Measurements from ENCODE around the gene MAN1A2. TPM values are rescaled to one million over a fixed set of nuclear protein-coding genes. Genes with fewer than 3 reads are reported as not detected.

MAN1A2 gene
- total and polyA plus RNA-seq, 7 donors: 1.8 to 52.8 (median 36.8) TPM

GRCh38 chr1:117413412-117413811, 46.2 kb downstream of the MAN1A2 start:
- Histone ChIP-seq H3K9me3 (no peaks in the 10 kb centered on the region), H3K4me1 (no peaks in the 10 kb centered on the region), H3K27me3 (no peaks in the 10 kb centered on the region), H3K27ac (no peak overlapping the region), H3K36me3 (peaks cover 0 to 6% (median 0%) of the 10 kb centered on the region in 4 donors), H3K4me3 (no peak overlapping the region)
- TF ChIP-seq POLR2AphosphoS5 (IDR thresholded peaks at IDR 0.05): no peak
- TF ChIP-seq POLR2A (IDR thresholded peaks at IDR 0.05): no peak
- no peak for TF ChIP-seq CTCF (IDR thresholded peaks at IDR 0.05)
- no peak for TF ChIP-seq EP300 (IDR thresholded peaks at IDR 0.05)
- intact Hi-C loops (cut with DNase I): no loop called here
- WGBS, 2 donors: 93 to 94% methylated on average over 3 of the region's 3 CpGs
- DNase-seq: no peak

- H3K36me3 ChIP-seq: peaks cover 0 to 6% (median 0%) of the 10 kb centered on the region in 4 donors
- no peaks in the 10 kb centered on the region for H3K4me1 ChIP-seq
- TF ChIP-seq POLR2A (IDR thresholded peaks at IDR 0.05) (no peak), CTCF (IDR thresholded peaks at IDR 0.05) (no peak), POLR2AphosphoS5 (IDR thresholded peaks at IDR 0.05) (no peak), EP300 (IDR thresholded peaks at IDR 0.05) (no peak)
- intact Hi-C loops (cut with DNase I): no loop called here
- no peak overlapping the region for H3K4me3 ChIP-seq
- no peak overlapping the region for H3K27ac ChIP-seq
- no peaks in the 10 kb centered on the region for H3K9me3 ChIP-seq
- H3K27me3 ChIP-seq: no peaks in the 10 kb centered on the region
- 83 to 95% methylated on average over 4 of the region's 4 CpGs for WGBS, 2 donors
- no peak for DNase-seq
These were observed 47.7 kb downstream of the MAN1A2 start for GRCh38 chr1:117414943-117415342.

- no peak for TF ChIP-seq POLR2AphosphoS5 (IDR thresholded peaks at IDR 0.05)
- no peak for TF ChIP-seq CTCF (IDR thresholded peaks at IDR 0.05)
- TF ChIP-seq POLR2A (IDR thresholded peaks at IDR 0.05): no peak
- TF ChIP-seq EP300 (IDR thresholded peaks at IDR 0.05): no peak
- H3K27ac ChIP-seq: no peak overlapping the region
- WGBS, 2 donors: 95 to 100% methylated on average over 1 of the region's 1 CpG
- intact Hi-C loops (cut with DNase I): no loop called here
- H3K4me1 ChIP-seq: no peaks in the 10 kb centered on the region
- H3K4me3 ChIP-seq: no peak overlapping the region
- DNase-seq: no peak
- peaks cover 0 to 6% (median 0%) of the 10 kb centered on the region in 4 donors for H3K36me3 ChIP-seq
- H3K9me3 ChIP-seq: no peaks in the 10 kb centered on the region
- no peaks in the 10 kb centered on the region for H3K27me3 ChIP-seq
These were observed 48.8 kb downstream of the MAN1A2 start for GRCh38 chr1:117416004-117416403.

- Histone ChIP-seq H3K36me3 (peaks cover 0 to 6% (median 0%) of the 10 kb centered on the region in 4 donors), H3K4me3 (no peak overlapping the region), H3K9me3 (no peaks in the 10 kb centered on the region), H3K4me1 (no peaks in the 10 kb centered on the region), H3K27me3 (no peaks in the 10 kb centered on the region), H3K27ac (no peak overlapping the region)
- no peak for DNase-seq
- TF ChIP-seq POLR2AphosphoS5 (IDR thresholded peaks at IDR 0.05) (no peak), EP300 (IDR thresholded peaks at IDR 0.05) (no peak), CTCF (IDR thresholded peaks at IDR 0.05) (no peak), POLR2A (IDR thresholded peaks at IDR 0.05) (no peak)
- intact Hi-C loops (cut with DNase I): no loop called here
These were observed 49.4 kb downstream of the MAN1A2 start for GRCh38 chr1:117416546-117417125.
